ENCODE measurements around the gene GNAI1.
"Not testable (repeated sequence)": the region's sequence is repeated elsewhere in the genome, so short reads cannot be mapped to it uniquely, and the experiment has no call there.

The GNAI1 gene

DNA sequence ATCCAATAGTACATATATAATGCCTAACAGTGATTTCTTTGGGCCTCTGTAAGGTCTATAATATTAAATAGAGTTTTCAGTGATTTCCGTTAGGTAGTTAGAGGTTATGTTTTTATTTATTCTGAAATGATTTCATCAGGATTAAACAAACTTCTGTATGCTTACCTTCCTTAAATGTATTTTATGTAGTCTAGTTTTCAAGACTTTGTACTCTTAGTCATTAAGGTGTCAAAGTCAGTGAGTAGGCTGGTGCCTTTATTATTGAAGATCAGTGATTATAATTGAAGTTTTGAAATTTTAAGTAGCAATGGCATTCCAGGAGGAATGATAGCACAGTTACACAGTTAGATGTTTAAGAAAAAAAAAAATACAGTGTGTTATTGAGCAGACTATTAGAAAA lies 20.7 kb downstream of the GNAI1 start:
- TF ChIP-seq, protein P1, sequence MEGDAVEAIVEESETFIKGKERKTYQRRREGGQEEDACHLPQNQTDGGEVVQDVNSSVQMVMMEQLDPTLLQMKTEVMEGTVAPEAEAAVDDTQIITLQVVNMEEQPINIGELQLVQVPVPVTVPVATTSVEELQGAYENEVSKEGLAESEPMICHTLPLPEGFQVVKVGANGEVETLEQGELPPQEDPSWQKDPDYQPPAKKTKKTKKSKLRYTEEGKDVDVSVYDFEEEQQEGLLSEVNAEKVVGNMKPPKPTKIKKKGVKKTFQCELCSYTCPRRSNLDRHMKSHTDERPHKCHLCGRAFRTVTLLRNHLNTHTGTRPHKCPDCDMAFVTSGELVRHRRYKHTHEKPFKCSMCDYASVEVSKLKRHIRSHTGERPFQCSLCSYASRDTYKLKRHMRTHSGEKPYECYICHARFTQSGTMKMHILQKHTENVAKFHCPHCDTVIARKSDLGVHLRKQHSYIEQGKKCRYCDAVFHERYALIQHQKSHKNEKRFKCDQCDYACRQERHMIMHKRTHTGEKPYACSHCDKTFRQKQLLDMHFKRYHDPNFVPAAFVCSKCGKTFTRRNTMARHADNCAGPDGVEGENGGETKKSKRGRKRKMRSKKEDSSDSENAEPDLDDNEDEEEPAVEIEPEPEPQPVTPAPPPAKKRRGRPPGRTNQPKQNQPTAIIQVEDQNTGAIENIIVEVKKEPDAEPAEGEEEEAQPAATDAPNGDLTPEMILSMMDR (IDR thresholded peaks at IDR 0.05; ENCODE audit: low read depth, low read length, missing control alignments): no peak
- H3K4me3 ChIP-seq (ENCODE audit: low read depth, low read length): no peak overlapping the region
- no peak for DNase-seq (ENCODE audit: low read depth)

DNA sequence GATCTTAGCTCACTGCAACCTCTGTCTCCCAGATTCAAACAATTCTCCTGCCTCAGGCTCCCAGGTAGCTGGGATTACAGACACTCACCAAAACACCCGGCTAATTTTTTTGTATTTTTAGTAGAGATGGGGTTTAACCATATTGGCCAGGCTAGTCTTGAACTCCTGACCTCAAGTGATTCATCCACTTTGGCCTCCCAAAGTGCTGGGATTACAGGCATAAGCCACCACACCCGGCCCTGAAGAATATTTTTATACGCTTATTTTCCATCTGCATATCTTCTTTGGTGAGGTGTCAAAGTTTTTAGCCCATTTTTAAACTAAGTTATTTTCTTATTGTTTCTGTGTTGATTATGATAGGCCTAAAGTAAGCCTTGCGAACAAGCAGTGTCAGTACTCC lies 23.1 kb downstream of the GNAI1 start:
- H3K4me3 ChIP-seq (ENCODE audit: low read depth, low read length); DNase-seq (ENCODE audit: low read depth): not testable (repeated sequence)

DNA sequence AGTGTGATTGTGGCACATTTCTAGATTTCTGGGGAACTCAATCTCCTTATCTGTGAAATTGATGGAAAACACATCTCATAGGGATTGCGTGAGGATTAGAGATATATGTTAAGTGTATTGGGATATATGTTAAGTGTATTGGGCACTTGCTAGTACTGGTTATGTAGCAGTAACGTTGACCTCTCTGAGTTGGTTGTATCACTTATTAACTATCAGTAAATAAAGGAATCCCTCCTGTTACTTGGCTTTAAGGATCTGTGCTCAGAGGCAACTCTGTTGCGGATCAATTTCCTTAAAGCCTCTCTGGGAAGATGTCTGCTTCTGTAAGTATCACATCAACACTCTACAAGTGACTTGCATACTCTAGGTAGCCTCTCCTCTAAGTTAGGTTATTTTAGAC lies 25.2 kb downstream of the GNAI1 start:
- no peak for DNase-seq (ENCODE audit: low read depth)
- no peak overlapping the region for H3K4me3 ChIP-seq (ENCODE audit: low read depth, low read length)
- TF ChIP-seq, protein P1 (IDR thresholded peaks at IDR 0.05; ENCODE audit: low read depth, low read length, missing control alignments): no peak

DNA sequence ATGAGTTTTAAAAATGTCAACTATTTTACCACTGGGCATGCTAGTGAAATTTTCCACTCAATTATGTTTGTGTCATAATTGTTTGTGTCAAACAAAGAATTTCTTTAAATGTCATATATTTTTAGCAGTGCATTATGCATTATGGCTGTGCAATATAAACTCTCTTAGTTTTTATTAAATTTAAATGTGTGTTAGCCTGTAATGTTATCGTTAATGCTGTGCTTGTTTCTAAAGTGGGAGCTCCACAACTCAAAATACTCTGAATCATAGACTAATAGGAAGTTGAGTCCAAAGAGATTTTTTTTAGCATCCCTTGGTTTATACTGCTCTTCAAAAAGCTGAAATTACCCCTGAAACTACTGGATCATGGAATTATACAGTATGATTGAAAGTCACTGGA lies 26.8 kb downstream of the GNAI1 start:
- H3K4me3 ChIP-seq (ENCODE audit: low read depth, low read length): no peak overlapping the region
- TF ChIP-seq, protein P1 (IDR thresholded peaks at IDR 0.05; ENCODE audit: low read depth, low read length, missing control alignments): no peak
- no peak for DNase-seq (ENCODE audit: low read depth)

DNA sequence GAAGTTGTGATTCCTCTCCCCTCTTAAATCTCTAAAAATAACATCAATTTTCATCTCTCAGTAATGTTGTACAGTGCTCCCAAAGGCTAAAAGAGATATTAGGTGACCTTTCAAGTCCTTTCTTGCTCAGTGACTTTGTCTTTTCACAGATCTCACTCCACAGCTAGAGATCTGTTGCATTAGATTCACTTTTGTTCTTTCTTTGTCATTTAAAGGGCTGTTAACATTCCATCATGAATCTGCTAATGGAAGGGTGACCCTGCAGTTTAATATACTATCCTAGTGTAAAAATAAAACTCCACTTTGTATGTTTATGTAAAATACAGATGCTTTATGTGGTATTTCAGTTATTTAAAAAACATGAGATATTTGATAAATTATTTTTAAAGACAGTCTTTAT lies 30.5 kb downstream of the GNAI1 start:
- TF ChIP-seq, protein P1 (IDR thresholded peaks at IDR 0.05; ENCODE audit: low read depth, low read length, missing control alignments): no peak
- no peak overlapping the region for H3K4me3 ChIP-seq (ENCODE audit: low read depth, low read length)
- no peak for DNase-seq (ENCODE audit: low read depth)

DNA sequence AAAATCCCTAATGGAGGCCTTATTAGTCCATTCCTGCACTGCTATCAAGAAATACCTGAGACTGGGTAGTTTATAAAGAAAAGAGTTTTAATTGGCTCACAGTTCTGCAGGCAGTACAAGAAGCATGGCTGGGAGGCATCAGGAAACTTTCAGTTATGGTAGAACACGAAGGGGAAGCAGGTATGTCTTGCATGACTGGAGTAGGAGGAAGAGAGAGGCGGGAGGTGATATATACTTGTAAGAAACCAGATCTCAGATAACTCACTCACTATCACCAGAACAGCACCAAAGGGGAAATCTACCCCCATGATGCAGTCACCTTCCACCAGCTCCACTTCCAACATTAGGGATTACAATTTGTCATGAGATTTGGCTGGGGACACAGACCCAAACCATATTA lies 35.8 kb downstream of the GNAI1 start:
- DNase-seq (ENCODE audit: low read depth): no peak
- TF ChIP-seq, protein P1 (IDR thresholded peaks at IDR 0.05; ENCODE audit: low read depth, low read length, missing control alignments): no peak
- no peak overlapping the region for H3K4me3 ChIP-seq (ENCODE audit: low read depth, low read length)

DNA sequence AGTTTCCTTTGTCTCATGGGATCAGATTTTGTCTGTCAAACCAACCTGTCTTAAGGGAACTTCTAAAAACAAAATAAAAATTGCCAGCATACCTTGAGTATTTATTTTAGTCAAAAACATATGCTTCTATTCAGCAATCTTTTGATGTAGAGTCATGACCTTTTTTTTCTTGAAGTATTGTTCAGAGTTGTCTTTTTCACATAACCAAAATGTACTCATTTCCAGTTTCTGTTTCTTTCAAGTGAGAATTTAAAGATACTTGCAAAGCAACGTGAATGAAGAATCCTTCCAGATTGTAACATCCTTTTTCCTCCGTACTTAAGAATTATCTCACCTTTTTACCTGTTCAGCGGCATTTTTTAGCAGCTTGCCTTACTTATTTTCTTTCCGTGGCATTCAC lies 37.8 kb downstream of the GNAI1 start:
- H3K4me3 ChIP-seq (ENCODE audit: low read depth, low read length): no peak overlapping the region
- TF ChIP-seq, protein P1 (IDR thresholded peaks at IDR 0.05; ENCODE audit: low read depth, low read length, missing control alignments): no peak
- no peak for DNase-seq (ENCODE audit: low read depth)

DNA sequence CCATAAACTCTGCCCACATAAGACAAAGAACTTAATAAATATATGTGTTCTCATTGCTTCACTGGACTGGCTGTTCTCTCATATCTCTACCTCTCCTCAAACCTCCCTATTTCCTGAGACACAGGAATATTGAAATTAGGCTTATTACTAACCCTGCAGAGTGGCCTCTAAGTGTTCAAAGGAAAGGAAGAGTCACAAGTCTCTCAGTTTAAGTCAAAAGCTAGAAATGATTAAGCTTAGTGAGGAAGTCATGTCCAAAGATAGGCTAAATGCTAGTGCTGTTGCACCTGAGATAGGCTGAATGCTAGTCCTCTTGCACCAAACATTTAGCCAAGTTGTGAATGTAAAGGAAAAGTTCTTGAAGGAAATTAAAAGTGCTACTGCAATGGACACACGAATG lies 41.1 kb downstream of the GNAI1 start:
- no peak overlapping the region for H3K4me3 ChIP-seq (ENCODE audit: low read depth, low read length)
- TF ChIP-seq, protein P1 (IDR thresholded peaks at IDR 0.05; ENCODE audit: low read depth, low read length, missing control alignments): no peak
- no peak for DNase-seq (ENCODE audit: low read depth)
